ENCODE data around the gene ZFP42.
A peak's percentile ranks its signal among the peaks of the same experiment; 100 is the strongest.
"Not testable (repeated sequence)": the region's sequence is repeated elsewhere in the genome, so short reads cannot be mapped to it uniquely, and the experiment has no call there.

Gene ZFP42

GRCh38 chr4:187995322-187996207 lies at the start of gene ZFP42:
Gene ZFP42, plus strand, starts transcription at chr4:187995771. Its CDS starts 7,037 bp downstream, at chr4:188002808.
- DNase-seq: no peak

GRCh38 chr4:187961171-187961570 lies 34.4 kb upstream of the ZFP42 start:
- DNase-seq: no peak

- no peak for DNase-seq
Observed at GRCh38 chr4:187961961-187962360, 33.6 kb upstream of the ZFP42 start.

GRCh38 chr4:187962926-187963325 lies 32.6 kb upstream of the ZFP42 start:
- DNase-seq: no peak

GRCh38 chr4:187965726-187966125 lies 29.8 kb upstream of the ZFP42 start:
- no peak for DNase-seq

GRCh38 chr4:187972135-187972534 lies 23.4 kb upstream of the ZFP42 start:
- DNase-seq: no peak

- DNase-seq: no peak
Observed at GRCh38 chr4:187983746-187984145, 11.8 kb upstream of the ZFP42 start.

GRCh38 chr4:187992971-187993370 lies 2.6 kb upstream of the ZFP42 start:
- no peak for DNase-seq

- no peak for DNase-seq
Observed at GRCh38 chr4:187993827-187994226, 1.7 kb upstream of the ZFP42 start.

GRCh38 chr4:187996502-187997177 lies 1.1 kb downstream of the ZFP42 start:
- no peak for DNase-seq

- not testable (repeated sequence) for DNase-seq
Observed at GRCh38 chr4:187997991-187998390, 2.4 kb downstream of the ZFP42 start.

- DNase-seq: no peak
Observed at GRCh38 chr4:187999406-187999932, 3.9 kb downstream of the ZFP42 start.

GRCh38 chr4:188002323-188002722 lies 6.8 kb downstream of the ZFP42 start:
- DNase-seq: no peak

- DNase-seq: no peak
Observed at GRCh38 chr4:188002751-188003150, 7.2 kb downstream of the ZFP42 start.

- no peak for DNase-seq
Observed at GRCh38 chr4:188005561-188005960, 10.0 kb downstream of the ZFP42 start.

GRCh38 chr4:188006285-188006848 lies 10.8 kb downstream of the ZFP42 start:
- no peak for DNase-seq

- no peak for DNase-seq
Observed at GRCh38 chr4:188008377-188008776, 12.8 kb downstream of the ZFP42 start.

GRCh38 chr4:188012426-188012945 lies 16.9 kb downstream of the ZFP42 start:
- peak; percentile 58 for DNase-seq

- no peak for DNase-seq
Observed at GRCh38 chr4:188015025-188015940, 19.7 kb downstream of the ZFP42 start.

GRCh38 chr4:188016754-188017153 lies 21.2 kb downstream of the ZFP42 start:
- no peak for DNase-seq

GRCh38 chr4:188018262-188018661 lies 22.7 kb downstream of the ZFP42 start:
- no peak for DNase-seq
